Fibroblast of peridontal ligament (primary cell): ENCODE measurements around the gene MEIOB.
"Not testable (repeated sequence)": the region's sequence is repeated elsewhere in the genome, so short reads cannot be mapped to it uniquely, and the experiment has no call there.

Experiments used
- DNase-seq: peaks from one replicate; pipeline ENCODE4 v3.0.0-alpha.2; 2010; ENCODE audit errors: extremely low read depth

The MEIOB gene

GRCh38 chr16:1877804-1878203 lies 5.8 kb upstream of the MEIOB start:
- DNase-seq: no peak

- no peak for DNase-seq
These were observed 5.1 kb upstream of the MEIOB start for GRCh38 chr16:1877089-1877488.

- no peak for DNase-seq
These were observed 4.5 kb upstream of the MEIOB start for GRCh38 chr16:1876468-1876867.

- not testable (repeated sequence) for DNase-seq
These were observed 4.1 kb upstream of the MEIOB start for GRCh38 chr16:1876066-1876465.

GRCh38 chr16:1874854-1875253 lies 2.9 kb upstream of the MEIOB start:
- no peak for DNase-seq

GRCh38 chr16:1870365-1871082 lies 1.4 kb downstream of the MEIOB start:
- DNase-seq: peak; percentile 7

- no peak for DNase-seq
These were observed 5.9 kb downstream of the MEIOB start for GRCh38 chr16:1865902-1866690.

- peak; percentile 70 for DNase-seq
These were observed 8.1 kb downstream of the MEIOB start for GRCh38 chr16:1863681-1864460.

- DNase-seq: no peak
These were observed 9.6 kb downstream of the MEIOB start for GRCh38 chr16:1862394-1862793.

GRCh38 chr16:1861730-1862129 lies 10.2 kb downstream of the MEIOB start:
- DNase-seq: no peak

GRCh38 chr16:1859650-1860049 lies 12.3 kb downstream of the MEIOB start:
- DNase-seq: no peak

GRCh38 chr16:1858189-1858865 lies 13.6 kb downstream of the MEIOB start:
- no peak for DNase-seq

- DNase-seq: no peak
These were observed 14.4 kb downstream of the MEIOB start for GRCh38 chr16:1857433-1858097.

- DNase-seq: no peak
These were observed 20.2 kb downstream of the MEIOB start for GRCh38 chr16:1851793-1852192.

- no peak for DNase-seq
These were observed 21.0 kb downstream of the MEIOB start for GRCh38 chr16:1850981-1851380.

GRCh38 chr16:1846416-1846815 lies 25.5 kb downstream of the MEIOB start:
- no peak for DNase-seq

- DNase-seq: no peak
These were observed 26.0 kb downstream of the MEIOB start for GRCh38 chr16:1845985-1846384.

- DNase-seq: peak; percentile 45
These were observed 32.4 kb downstream of the MEIOB start for GRCh38 chr16:1839554-1839953.

GRCh38 chr16:1834096-1834495 lies 37.9 kb downstream of the MEIOB start:
- no peak for DNase-seq

- DNase-seq: no peak
These were observed 39.0 kb downstream of the MEIOB start for GRCh38 chr16:1832838-1833454.
